K562 (cell line): ENCODE measurements around the gene TEAD3. TPM values are rescaled to one million over a fixed set of nuclear protein-coding genes. Genes with fewer than 3 reads are reported as not detected.

ENCODE experiments used
- CREB1 ChIP-seq, 2 experiments: sonication (generic) in 1 of 2; formaldehyde crosslinking in 1 of 2; IDR thresholded peaks; 2 replicates each; pipeline versions ENCODE4 v1.6.1 to v1.8.0; 2012 to 2022; ENCODE audit warnings: inconsistent platforms in 1 of 2, mild to moderate bottlenecking in 1 of 2, missing genetic modification reagents in 1 of 2, moderate library complexity in 1 of 2
- FOXA3 ChIP-seq, 2 experiments: fragments of 450-650 bp in 1 of 2; sonication (generic) in 1 of 2; formaldehyde crosslinking; IDR thresholded peaks in 1 of 2; conservative IDR thresholded peaks in 1 of 2; 2 replicates each; pipeline versions ENCODE4 v1.4.0 to v1.8.0; 2020 to 2022; ENCODE audit warnings: mild to moderate bottlenecking in 2 of 2, missing genetic modification reagents in 1 of 2
- SAFB ChIP-seq: fragments of 200-400 bp; formaldehyde crosslinking; IDR thresholded peaks from 2 replicates; pipeline ENCODE4 v1.6.1; 2017; ENCODE audit warnings: low read depth, low read length, borderline replicate concordance
- SIN3A ChIP-seq, 2 experiments: fragments of 150-350 bp in 1 of 2; IDR thresholded peaks; 2 replicates each; pipeline ENCODE4 v1.6.1; 2011 to 2016; ENCODE audit warnings: borderline replicate concordance in 2 of 2, low read depth in 2 of 2, low read length in 2 of 2, mild to moderate bottlenecking in 2 of 2, moderate library complexity in 2 of 2; ENCODE audit not compliant: control insufficient read depth in 1 of 2
- SOX6 ChIP-seq: fragments of 450-650 bp; IDR thresholded peaks from 2 replicates; pipeline ENCODE4 v1.6.1; 2014; ENCODE audit warnings: mild to moderate bottlenecking
- TCF7 ChIP-seq: sonication (generic); IDR thresholded peaks from 2 replicates; pipeline ENCODE4 v1.6.1; 2016; ENCODE audit warnings: antibody characterized with exemption, borderline replicate concordance
- ZFP30 ChIP-seq: fragments of 250-450 bp; sonication (Bioruptor Pico); IDR thresholded peaks from 2 replicates; pipeline ENCODE4 v1.8.0; 2022; ENCODE audit warnings: moderate library complexity, mild to moderate bottlenecking, inconsistent platforms, borderline replicate concordance
- polyA plus RNA-seq, 8 experiments: library from polyadenylated mRNA; depleted of rRNA in 4 of 8; stranded (reverse) in 5 of 8; unstranded in 3 of 8; fragments of >200 nt; fragmentation: Nextera tagmentation in 2 of 8; fragmentation: Illumina TruSeq in 1 of 8; extraction: Ambion mirVana in 2 of 8; extraction: Trizol in 1 of 8; gene quantifications; 2 replicates each; pipeline versions ENCODE4 v1.2.1 to v1.2.3, GENCODE V29; 2011 to 2014; ENCODE audit warnings: inconsistent platforms in 1 of 8, missing spikeins in 1 of 8
- total RNA-seq, 7 experiments: library from RNA; depleted of rRNA in 6 of 7; stranded (reverse); fragments of >200 nt in 6 of 7; fragmentation: Illumina TruSeq in 2 of 7; extraction: Trizol in 2 of 7; gene quantifications; 2 replicates each; pipeline versions ENCODE4 v1.2.1 to v1.2.3, GENCODE V29; 2011 to 2021; ENCODE audit warnings: low replicate concordance in 1 of 7
- TF ChIP-seq, protein P1 (sequence below): sonication (generic); formaldehyde crosslinking; IDR thresholded peaks from 2 replicates; pipeline ENCODE4 v1.8.1; 2023; ENCODE audit warnings: mild to moderate bottlenecking, missing genetic modification reagents
- TF ChIP-seq, protein P2 (sequence below): fragments of 250-450 bp; sonication (Bioruptor Pico); IDR thresholded peaks from 2 replicates; pipeline ENCODE4 v1.8.0; 2021; ENCODE audit warnings: moderate library complexity, mild to moderate bottlenecking, inconsistent platforms
- TF ChIP-seq, protein P3 (sequence below): fragments of 450-650 bp; IDR thresholded peaks from 2 replicates; pipeline ENCODE4 v1.6.1; 2017; ENCODE audit warnings: mild to moderate bottlenecking, moderate library complexity
- TF ChIP-seq, protein P4 (sequence below): fragments of 450-650 bp; IDR thresholded peaks from 2 replicates; pipeline ENCODE4 v1.6.1; 2018; ENCODE audit not compliant: partially characterized antibody
- TF ChIP-seq, protein P5 (sequence below), 2 experiments: IDR thresholded peaks; 2 replicates each; pipeline ENCODE4 v1.6.1; 2012; ENCODE audit warnings: improper control_type of control experiment in 2 of 2, low read depth in 2 of 2, low read length in 2 of 2, borderline replicate concordance in 1 of 2

TEAD3 gene
- total and polyA plus RNA-seq, 9 of the 15 experiments (the other 6 are each of a cell fraction or from before 2014, with no cell fraction given): 0.63 to 13.2 (median 3.3) TPM

DNA sequence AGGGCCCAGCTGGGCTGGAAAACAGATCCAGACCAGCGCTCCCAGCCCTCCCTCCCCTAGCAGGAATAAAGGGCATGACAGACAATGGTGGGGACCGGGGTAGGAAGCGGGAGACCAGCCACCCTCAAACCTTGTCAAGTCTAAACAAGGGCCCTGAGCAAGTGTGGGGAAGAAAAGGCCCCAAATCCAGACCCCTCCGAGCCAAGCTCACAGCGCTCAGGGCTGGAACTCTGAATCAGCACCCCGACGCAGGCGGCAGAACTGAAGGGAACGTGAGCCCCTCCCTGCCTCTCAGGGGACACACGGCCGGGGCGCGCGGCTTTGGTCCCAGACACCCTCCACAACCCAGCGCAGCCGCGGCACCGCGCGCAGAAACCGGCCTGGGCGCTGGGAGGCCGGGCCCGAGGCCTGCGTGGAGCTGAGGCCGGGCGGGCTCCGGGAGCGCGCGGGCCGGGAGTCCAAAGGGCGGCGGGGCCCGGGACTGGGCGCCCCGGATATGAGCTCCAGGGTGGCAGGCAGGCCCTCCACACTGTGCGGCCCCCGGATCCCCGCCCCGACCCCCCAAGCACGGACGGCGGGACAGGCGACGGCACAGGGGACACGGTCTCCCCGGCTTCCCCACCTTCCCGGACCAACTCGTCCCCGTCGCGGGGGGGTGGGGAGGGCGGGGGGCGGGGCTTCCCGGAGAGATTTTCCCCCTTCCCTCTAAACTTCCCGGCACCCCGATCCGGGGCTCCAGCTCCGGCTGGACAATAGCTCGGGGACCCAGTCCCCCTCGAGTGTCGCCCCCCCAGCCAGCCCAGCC, 641 bp downstream of the TEAD3 start (continued):
- TF ChIP-seq, protein P1, sequence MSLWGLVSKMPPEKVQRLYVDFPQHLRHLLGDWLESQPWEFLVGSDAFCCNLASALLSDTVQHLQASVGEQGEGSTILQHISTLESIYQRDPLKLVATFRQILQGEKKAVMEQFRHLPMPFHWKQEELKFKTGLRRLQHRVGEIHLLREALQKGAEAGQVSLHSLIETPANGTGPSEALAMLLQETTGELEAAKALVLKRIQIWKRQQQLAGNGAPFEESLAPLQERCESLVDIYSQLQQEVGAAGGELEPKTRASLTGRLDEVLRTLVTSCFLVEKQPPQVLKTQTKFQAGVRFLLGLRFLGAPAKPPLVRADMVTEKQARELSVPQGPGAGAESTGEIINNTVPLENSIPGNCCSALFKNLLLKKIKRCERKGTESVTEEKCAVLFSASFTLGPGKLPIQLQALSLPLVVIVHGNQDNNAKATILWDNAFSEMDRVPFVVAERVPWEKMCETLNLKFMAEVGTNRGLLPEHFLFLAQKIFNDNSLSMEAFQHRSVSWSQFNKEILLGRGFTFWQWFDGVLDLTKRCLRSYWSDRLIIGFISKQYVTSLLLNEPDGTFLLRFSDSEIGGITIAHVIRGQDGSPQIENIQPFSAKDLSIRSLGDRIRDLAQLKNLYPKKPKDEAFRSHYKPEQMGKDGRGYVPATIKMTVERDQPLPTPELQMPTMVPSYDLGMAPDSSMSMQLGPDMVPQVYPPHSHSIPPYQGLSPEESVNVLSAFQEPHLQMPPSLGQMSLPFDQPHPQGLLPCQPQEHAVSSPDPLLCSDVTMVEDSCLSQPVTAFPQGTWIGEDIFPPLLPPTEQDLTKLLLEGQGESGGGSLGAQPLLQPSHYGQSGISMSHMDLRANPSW (CRISPR knock-in tag): 0 out of 2 replicates have a peak, but pooled peaks have one; percentile 70
- TF ChIP-seq, protein P2, sequence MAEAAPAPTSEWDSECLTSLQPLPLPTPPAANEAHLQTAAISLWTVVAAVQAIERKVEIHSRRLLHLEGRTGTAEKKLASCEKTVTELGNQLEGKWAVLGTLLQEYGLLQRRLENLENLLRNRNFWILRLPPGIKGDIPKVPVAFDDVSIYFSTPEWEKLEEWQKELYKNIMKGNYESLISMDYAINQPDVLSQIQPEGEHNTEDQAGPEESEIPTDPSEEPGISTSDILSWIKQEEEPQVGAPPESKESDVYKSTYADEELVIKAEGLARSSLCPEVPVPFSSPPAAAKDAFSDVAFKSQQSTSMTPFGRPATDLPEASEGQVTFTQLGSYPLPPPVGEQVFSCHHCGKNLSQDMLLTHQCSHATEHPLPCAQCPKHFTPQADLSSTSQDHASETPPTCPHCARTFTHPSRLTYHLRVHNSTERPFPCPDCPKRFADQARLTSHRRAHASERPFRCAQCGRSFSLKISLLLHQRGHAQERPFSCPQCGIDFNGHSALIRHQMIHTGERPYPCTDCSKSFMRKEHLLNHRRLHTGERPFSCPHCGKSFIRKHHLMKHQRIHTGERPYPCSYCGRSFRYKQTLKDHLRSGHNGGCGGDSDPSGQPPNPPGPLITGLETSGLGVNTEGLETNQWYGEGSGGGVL (CRISPR knock-in tag): no peak
- TF ChIP-seq, protein P3, sequence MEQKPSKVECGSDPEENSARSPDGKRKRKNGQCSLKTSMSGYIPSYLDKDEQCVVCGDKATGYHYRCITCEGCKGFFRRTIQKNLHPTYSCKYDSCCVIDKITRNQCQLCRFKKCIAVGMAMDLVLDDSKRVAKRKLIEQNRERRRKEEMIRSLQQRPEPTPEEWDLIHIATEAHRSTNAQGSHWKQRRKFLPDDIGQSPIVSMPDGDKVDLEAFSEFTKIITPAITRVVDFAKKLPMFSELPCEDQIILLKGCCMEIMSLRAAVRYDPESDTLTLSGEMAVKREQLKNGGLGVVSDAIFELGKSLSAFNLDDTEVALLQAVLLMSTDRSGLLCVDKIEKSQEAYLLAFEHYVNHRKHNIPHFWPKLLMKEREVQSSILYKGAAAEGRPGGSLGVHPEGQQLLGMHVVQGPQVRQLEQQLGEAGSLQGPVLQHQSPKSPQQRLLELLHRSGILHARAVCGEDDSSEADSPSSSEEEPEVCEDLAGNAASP: no peak
- TF ChIP-seq, protein P4, sequence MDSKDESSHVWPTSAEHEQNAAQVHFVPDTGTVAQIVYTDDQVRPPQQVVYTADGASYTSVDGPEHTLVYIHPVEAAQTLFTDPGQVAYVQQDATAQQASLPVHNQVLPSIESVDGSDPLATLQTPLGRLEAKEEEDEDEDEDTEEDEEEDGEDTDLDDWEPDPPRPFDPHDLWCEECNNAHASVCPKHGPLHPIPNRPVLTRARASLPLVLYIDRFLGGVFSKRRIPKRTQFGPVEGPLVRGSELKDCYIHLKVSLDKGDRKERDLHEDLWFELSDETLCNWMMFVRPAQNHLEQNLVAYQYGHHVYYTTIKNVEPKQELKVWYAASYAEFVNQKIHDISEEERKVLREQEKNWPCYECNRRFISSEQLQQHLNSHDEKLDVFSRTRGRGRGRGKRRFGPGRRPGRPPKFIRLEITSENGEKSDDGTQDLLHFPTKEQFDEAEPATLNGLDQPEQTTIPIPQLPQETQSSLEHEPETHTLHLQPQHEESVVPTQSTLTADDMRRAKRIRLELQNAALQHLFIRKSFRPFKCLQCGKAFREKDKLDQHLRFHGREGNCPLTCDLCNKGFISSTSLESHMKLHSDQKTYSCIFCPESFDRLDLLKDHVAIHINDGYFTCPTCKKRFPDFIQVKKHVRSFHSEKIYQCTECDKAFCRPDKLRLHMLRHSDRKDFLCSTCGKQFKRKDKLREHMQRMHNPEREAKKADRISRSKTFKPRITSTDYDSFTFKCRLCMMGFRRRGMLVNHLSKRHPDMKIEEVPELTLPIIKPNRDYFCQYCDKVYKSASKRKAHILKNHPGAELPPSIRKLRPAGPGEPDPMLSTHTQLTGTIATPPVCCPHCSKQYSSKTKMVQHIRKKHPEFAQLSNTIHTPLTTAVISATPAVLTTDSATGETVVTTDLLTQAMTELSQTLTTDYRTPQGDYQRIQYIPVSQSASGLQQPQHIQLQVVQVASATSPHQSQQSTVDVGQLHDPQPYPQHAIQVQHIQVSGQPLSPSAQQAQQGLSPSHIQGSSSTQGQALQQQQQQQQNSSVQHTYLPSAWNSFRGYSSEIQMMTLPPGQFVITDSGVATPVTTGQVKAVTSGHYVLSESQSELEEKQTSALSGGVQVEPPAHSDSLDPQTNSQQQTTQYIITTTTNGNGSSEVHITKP: peak; percentile 73
- TF ChIP-seq SAFB (peak; percentile 34; the same call in 1 of the 2 replicates), SOX6 (no peak), FOXA3 (CRISPR knock-in tag; conservative IDR thresholded peaks at IDR 0.05 in 1 of 2, IDR thresholded peaks at IDR 0.05 in 1 of 2) (no peak), ZFP30 (CRISPR knock-in tag) (no peak), SIN3A (IDR thresholded peaks at IDR 0.05; ENCODE audit: borderline replicate concordance in 2 of 2, control insufficient read depth in 1 of 2, low read depth in 2 of 2, low read length in 2 of 2) (peak in 1 of 2 experiments; percentile 21; a peak in 2 of 4 replicates), CREB1 (IDR thresholded peaks at IDR 0.05) (no peak), CREB1 (CRISPR knock-in tag; IDR thresholded peaks at IDR 0.05) (peak; percentile 42; the same call in 1 of the 2 replicates), TCF7 (no peak)
- TF ChIP-seq, protein P5, sequence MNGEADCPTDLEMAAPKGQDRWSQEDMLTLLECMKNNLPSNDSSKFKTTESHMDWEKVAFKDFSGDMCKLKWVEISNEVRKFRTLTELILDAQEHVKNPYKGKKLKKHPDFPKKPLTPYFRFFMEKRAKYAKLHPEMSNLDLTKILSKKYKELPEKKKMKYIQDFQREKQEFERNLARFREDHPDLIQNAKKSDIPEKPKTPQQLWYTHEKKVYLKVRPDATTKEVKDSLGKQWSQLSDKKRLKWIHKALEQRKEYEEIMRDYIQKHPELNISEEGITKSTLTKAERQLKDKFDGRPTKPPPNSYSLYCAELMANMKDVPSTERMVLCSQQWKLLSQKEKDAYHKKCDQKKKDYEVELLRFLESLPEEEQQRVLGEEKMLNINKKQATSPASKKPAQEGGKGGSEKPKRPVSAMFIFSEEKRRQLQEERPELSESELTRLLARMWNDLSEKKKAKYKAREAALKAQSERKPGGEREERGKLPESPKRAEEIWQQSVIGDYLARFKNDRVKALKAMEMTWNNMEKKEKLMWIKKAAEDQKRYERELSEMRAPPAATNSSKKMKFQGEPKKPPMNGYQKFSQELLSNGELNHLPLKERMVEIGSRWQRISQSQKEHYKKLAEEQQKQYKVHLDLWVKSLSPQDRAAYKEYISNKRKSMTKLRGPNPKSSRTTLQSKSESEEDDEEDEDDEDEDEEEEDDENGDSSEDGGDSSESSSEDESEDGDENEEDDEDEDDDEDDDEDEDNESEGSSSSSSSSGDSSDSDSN (IDR thresholded peaks at IDR 0.05; ENCODE audit: borderline replicate concordance in 1 of 2, low read depth in 2 of 2, low read length in 2 of 2): peak; percentile 81 to 93; a peak in 3 of 4 replicates
